GM13976 (cell line): ENCODE data around the gene CCDC171.

Source experiments
- DNase-seq: peaks from one replicate; pipeline ENCODE4 v3.0.0; 2012; ENCODE audit warnings: low spot score
- in situ Hi-C: fragments of 300-500 bp; cut with MboI; formaldehyde crosslinking; loops from one replicate; pipeline ENCODE4 v1.12.0; 2022; ENCODE audit warnings: low sequenced_read_pairs, mixed read lengths, inconsistent platforms; ENCODE audit not compliant: unreplicated experiment
- TF ChIP-seq, protein P1 (sequence below): IDR thresholded peaks from 2 replicates; pipeline ENCODE4 v1.5.1; 2012; ENCODE audit warnings: borderline replicate concordance, mild to moderate bottlenecking; ENCODE audit not compliant: insufficient read depth; ENCODE audit errors: extremely low read depth, missing control alignments, control extremely low read depth

The CCDC171 gene

DNA sequence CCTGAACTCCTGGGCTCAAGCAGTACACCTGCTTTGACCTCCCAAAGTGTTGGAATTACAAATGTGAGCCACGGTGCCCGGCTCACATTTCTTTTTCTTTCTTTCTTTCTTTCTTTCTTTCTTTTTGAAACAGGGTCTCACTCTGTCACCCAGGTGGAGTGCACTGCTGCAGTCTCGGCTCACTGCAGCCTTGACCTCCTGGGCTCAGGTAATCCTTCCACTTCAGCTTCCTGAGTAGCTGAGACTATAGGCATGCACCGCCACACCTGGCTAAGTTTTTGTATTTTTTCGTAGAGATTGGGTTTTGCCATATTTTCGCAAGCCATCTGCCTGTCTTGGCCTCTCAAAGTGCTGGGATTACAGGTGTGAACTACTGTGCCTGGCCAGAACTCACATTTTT lies 183.7 kb downstream of the CCDC171 start:
- in situ Hi-C loops, result no loop called here
- TF ChIP-seq, protein P1, sequence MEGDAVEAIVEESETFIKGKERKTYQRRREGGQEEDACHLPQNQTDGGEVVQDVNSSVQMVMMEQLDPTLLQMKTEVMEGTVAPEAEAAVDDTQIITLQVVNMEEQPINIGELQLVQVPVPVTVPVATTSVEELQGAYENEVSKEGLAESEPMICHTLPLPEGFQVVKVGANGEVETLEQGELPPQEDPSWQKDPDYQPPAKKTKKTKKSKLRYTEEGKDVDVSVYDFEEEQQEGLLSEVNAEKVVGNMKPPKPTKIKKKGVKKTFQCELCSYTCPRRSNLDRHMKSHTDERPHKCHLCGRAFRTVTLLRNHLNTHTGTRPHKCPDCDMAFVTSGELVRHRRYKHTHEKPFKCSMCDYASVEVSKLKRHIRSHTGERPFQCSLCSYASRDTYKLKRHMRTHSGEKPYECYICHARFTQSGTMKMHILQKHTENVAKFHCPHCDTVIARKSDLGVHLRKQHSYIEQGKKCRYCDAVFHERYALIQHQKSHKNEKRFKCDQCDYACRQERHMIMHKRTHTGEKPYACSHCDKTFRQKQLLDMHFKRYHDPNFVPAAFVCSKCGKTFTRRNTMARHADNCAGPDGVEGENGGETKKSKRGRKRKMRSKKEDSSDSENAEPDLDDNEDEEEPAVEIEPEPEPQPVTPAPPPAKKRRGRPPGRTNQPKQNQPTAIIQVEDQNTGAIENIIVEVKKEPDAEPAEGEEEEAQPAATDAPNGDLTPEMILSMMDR, result no peak
- DNase-seq, result no peak

DNA sequence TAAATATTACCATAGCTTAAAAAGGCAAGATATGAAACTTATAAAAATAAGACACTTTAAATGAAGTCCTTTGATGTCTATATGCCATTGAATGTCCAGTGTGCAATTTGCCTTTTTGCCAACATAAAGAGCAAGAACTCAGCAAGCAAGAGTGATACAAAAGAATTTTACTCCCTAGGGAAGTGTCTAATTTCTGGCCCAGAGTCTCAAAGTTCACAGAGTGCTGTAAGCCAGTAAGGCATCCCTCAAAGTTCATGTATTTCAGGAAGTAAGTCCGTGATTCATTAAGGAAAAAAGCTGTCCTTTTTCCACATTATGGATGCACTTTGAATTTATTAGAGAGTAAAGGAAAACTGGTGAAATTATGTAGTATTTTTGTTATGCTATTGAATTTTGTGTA lies 185.2 kb downstream of the CCDC171 start:
- no peak for DNase-seq
- in situ Hi-C loops, result no loop called here

DNA sequence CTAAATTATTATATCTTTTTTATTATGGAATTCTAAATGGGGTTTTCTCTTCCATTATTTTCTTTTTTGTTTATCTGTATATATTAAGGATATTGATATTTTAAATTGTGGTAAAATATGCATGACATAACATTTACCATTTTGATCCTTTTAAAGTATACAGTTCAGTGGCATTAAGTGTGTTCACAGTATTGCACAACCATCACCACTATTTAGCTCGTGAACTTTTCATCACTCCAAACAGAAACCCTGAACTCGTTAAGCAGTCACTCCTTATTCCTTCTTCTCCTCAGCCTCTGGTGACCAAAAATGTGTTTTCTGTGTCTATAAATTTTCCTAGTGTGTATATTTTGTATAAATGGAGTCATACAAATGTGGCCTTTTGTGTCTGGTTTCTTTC lies 188.2 kb downstream of the CCDC171 start:
- in situ Hi-C loops, result no loop called here
- no peak for DNase-seq
- TF ChIP-seq, protein P1, result no peak

More for the DNA sequence above, 185.2 kb downstream of the CCDC171 start:
- TF ChIP-seq, protein P1, result no peak

DNA sequence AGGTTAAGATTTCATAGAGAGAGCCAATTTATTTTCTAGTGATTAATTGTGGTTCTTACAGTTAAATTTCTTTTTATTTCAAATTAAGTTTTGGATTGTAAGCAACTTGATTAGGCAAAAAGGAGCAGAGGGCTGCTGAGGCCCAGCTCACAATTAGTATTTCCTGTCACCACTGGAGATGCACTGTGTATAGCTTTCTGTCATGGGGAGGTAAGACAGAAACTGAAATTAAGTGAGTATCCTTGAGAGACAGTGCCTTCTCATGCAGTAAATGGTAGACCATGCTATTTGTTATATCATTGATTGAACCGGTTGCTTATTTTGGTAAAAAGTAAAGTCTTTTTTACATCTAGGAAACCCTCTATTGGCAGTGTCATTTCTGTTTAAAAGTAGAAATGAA lies 190.7 kb downstream of the CCDC171 start:
- in situ Hi-C loops, result no loop called here
- DNase-seq, result no peak
- TF ChIP-seq, protein P1, result no peak

DNA sequence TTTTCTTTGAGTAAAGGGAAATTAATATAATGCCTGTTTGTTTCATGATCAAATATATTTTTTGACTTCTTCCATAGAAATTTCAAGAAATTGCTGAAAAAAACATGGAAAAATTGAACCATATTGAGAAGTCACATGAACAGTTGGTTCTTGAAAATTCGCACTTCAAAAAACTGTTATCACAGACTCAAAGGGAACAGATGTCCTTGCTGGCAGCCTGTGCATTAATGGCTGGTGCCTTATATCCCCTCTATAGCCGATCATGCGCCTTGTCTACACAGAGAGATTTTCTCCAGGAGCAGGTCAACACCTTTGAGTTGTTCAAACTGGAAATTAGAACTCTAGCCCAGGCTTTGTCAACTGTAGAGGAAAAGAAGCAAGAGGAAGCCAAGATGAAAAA lies 191.4 kb downstream of the CCDC171 start:
- in situ Hi-C loops, result no loop called here
- no peak for DNase-seq
- TF ChIP-seq, protein P1, result no peak

DNA sequence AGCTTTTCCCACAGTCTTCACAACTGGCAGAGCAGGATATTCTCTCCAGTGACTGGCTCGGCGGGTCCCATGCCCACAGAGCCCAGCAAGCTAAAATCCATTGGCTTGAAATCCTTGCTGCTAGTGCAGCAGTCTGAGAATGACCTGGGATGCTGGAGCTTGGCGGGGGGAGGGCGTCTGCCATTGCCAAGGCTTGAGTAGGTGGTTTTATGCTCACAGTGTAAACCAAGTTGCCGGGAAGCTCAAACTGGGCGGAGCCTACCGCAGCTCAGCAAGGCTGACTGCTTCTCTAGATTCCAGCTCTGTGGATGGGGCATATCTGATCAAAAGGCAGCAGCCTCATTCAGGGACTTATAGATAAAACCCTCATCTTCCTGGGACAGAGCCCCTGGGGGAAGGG lies 194.1 kb downstream of the CCDC171 start:
- no peak for DNase-seq
- in situ Hi-C loops, result no loop called here
- TF ChIP-seq, protein P1, result no peak

DNA sequence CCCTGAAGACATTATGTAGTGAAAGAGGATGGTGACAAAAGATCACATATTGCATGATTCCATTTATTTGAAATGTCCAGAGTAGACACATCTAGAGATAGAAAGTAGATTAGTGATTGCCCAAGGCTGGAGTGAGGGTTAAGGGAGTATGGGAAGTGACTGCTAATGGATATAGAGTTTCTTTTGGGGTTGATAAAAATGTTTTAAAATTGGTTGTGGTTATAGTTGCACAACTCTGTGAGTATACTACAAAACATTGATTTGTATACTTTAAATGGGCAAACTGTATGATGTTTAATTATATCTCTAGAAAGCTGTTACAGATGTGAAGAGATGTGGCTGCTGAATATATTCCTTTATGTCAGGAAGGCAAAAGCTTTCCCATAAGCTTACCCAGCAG lies 202.8 kb downstream of the CCDC171 start:
- TF ChIP-seq, protein P1, result no peak
- in situ Hi-C loops, result no loop called here
- no peak for DNase-seq
